ENCODE results near the gene GXYLT2. TPM values are rescaled to one million over a fixed set of nuclear protein-coding genes. Genes with fewer than 3 reads are reported as not detected.
A peak's percentile ranks its signal among the peaks of the same experiment; 100 is the strongest.

The GXYLT2 gene
- total and polyA plus RNA-seq, 10 of the 15 experiments (the other 5 are each of a cell fraction or from before 2014, with no cell fraction given): 0.27 to 2.6 (median 0.78) TPM

GRCh38 chr3:72887343-72887704 is 522 bp upstream of the GXYLT2 start:
- ATAC-seq (no peak), FAIRE-seq (no peak), DNase-seq (ENCODE audit: low read depth, low spot score) (no peak)
- POLR2A ChIA-PET: no interaction called here
- Histone ChIP-seq H3K4me1 (ENCODE audit: control insufficient read depth, insufficient read depth, low read length) (0 out of 2 replicates have a peak, but pooled peaks cover 5% of the 10 kb centered on the region), H3K9ac (ENCODE audit: control insufficient read depth, insufficient read depth, low read length) (no peak overlapping the region), H3K36me3 (ENCODE audit: control insufficient read depth in 2 of 2, insufficient read depth in 2 of 2, low read length in 1 of 2) (no peaks in the 10 kb centered on the region), H3K27me3 (replicated peaks in 1 of 2; ENCODE audit: control insufficient read depth in 2 of 2, insufficient read depth in 2 of 2, low read length in 1 of 2) (peaks cover 3 to 4% of the 10 kb centered on the region in 2 experiments; a peak in 3 of 4 replicates), H3K9me3 (replicated peaks; ENCODE audit: control insufficient read depth, insufficient read depth, low read length) (no peaks in the 10 kb centered on the region; the same call in 2 of the 3 replicates), H2AFZ (ENCODE audit: control insufficient read depth, low read depth, low read length) (no peak overlapping the region), H3K27ac (ENCODE audit: control insufficient read depth, insufficient read depth) (no peak overlapping the region), H3K79me2 (ENCODE audit: control insufficient read depth, insufficient read depth, low read length) (no peaks in the 10 kb centered on the region), H3K4me3 (peak overlapping the region; percentile 16), H4K20me1 (ENCODE audit: control insufficient read depth, insufficient read depth) (no peaks in the 10 kb centered on the region), H3K4me2 (ENCODE audit: control insufficient read depth, insufficient read depth) (peak overlapping the region; percentile 80)
- RAD21 ChIA-PET (ENCODE audit: unreplicated experiment): interaction anchor here (0.7 kb wide), 1 partner anchor 37 kb away, joined by 4 read pairs; no protein-coding TSS in a partner anchor
- CTCF ChIA-PET: no interaction called here
- SMC1A ChIA-PET (ENCODE audit: uncharacterized antibody, unreplicated experiment): no interaction called here
- 7% methylated on average over 7 of the region's 7 CpGs for WGBS (ENCODE audit: insufficient coverage, insufficient replicate concordance, low lambda C conversion rate, missing lambda C conversion rate)
- intact Hi-C loops (cut with micrococcal nuclease; ENCODE audit: unreplicated experiment) (no loop called here), in situ Hi-C loops (cut with MboI) (no loop called here)
- BruUV-seq (replicated peaks): no TSS peak
- TF ChIP-seq REST (IDR thresholded peaks at IDR 0.05; ENCODE audit: low read depth, low read length) (no peak), SUZ12 (IDR thresholded peaks at IDR 0.05; ENCODE audit: unreplicated experiment) (no peak), TARDBP (IDR thresholded peaks at IDR 0.05; ENCODE audit: borderline replicate concordance) (no peak), BCL11A (IDR thresholded peaks at IDR 0.05; ENCODE audit: low read depth, low read length) (no peak), ZZZ3 (IDR thresholded peaks at IDR 0.05; ENCODE audit: control insufficient read depth, insufficient read length, low read depth) (no peak), SPI1 (IDR thresholded peaks at IDR 0.05; ENCODE audit: borderline replicate concordance, insufficient read depth, low read depth, low read length) (no peak), SMARCA5 (IDR thresholded peaks at IDR 0.05) (no peak), STAT1 (conservative IDR thresholded peaks at IDR 0.05) (no peak), FOXK2 (IDR thresholded peaks at IDR 0.05) (no peak), FOXM1 (IDR thresholded peaks at IDR 0.05; ENCODE audit: low read depth, low read length) (no peak), POLR2A (IDR thresholded peaks at IDR 0.05; ENCODE audit: low read depth, low read length) (no peak), STAT3 (IDR thresholded peaks at IDR 0.05; ENCODE audit: low read depth, low read length) (no peak)
- TF ChIP-seq, protein P1, sequence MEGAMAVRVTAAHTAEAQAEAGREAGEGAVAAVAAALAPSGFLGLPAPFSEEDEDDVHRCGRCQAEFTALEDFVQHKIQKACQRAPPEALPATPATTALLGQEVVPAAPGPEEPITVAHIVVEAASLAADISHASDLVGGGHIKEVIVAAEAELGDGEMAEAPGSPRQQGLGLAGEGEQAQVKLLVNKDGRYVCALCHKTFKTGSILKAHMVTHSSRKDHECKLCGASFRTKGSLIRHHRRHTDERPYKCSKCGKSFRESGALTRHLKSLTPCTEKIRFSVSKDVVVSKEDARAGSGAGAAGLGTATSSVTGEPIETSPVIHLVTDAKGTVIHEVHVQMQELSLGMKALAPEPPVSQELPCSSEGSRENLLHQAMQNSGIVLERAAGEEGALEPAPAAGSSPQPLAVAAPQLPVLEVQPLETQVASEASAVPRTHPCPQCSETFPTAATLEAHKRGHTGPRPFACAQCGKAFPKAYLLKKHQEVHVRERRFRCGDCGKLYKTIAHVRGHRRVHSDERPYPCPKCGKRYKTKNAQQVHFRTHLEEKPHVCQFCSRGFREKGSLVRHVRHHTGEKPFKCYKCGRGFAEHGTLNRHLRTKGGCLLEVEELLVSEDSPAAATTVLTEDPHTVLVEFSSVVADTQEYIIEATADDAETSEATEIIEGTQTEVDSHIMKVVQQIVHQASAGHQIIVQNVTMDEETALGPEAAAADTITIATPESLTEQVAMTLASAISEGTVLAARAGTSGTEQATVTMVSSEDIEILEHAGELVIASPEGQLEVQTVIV (IDR thresholded peaks at IDR 0.05; ENCODE audit: borderline replicate concordance, partially characterized antibody): no peak
- TF ChIP-seq, protein P2, sequence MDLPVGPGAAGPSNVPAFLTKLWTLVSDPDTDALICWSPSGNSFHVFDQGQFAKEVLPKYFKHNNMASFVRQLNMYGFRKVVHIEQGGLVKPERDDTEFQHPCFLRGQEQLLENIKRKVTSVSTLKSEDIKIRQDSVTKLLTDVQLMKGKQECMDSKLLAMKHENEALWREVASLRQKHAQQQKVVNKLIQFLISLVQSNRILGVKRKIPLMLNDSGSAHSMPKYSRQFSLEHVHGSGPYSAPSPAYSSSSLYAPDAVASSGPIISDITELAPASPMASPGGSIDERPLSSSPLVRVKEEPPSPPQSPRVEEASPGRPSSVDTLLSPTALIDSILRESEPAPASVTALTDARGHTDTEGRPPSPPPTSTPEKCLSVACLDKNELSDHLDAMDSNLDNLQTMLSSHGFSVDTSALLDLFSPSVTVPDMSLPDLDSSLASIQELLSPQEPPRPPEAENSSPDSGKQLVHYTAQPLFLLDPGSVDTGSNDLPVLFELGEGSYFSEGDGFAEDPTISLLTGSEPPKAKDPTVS (IDR thresholded peaks at IDR 0.05; ENCODE audit: low read depth, low read length): no peak
- TF ChIP-seq, protein P3, sequence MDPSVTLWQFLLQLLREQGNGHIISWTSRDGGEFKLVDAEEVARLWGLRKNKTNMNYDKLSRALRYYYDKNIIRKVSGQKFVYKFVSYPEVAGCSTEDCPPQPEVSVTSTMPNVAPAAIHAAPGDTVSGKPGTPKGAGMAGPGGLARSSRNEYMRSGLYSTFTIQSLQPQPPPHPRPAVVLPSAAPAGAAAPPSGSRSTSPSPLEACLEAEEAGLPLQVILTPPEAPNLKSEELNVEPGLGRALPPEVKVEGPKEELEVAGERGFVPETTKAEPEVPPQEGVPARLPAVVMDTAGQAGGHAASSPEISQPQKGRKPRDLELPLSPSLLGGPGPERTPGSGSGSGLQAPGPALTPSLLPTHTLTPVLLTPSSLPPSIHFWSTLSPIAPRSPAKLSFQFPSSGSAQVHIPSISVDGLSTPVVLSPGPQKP (IDR thresholded peaks at IDR 0.05; ENCODE audit: low read depth, low read length): no peak
- TF ChIP-seq, protein P4, sequence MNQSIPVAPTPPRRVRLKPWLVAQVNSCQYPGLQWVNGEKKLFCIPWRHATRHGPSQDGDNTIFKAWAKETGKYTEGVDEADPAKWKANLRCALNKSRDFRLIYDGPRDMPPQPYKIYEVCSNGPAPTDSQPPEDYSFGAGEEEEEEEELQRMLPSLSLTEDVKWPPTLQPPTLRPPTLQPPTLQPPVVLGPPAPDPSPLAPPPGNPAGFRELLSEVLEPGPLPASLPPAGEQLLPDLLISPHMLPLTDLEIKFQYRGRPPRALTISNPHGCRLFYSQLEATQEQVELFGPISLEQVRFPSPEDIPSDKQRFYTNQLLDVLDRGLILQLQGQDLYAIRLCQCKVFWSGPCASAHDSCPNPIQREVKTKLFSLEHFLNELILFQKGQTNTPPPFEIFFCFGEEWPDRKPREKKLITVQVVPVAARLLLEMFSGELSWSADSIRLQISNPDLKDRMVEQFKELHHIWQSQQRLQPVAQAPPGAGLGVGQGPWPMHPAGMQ (IDR thresholded peaks at IDR 0.05; ENCODE audit: borderline replicate concordance): no peak

All from GM12878 (cell line).